Naive thymus-derived CD4-positive, alpha-beta T cell (primary cell): ENCODE data around the gene NR1H4. TPM values are rescaled to one million over a fixed set of nuclear protein-coding genes. Genes with fewer than 3 reads are reported as not detected.

Experiments
- ATAC-seq: fragments of 150-1000 bp; cut with Tn5 transposase; 2 replicates; pipeline ENCODE4 v1.10.0; 2021; ENCODE audit warnings: mild to moderate bottlenecking, moderate library complexity
- CTCF ChIA-PET: fragments of 350-600 bp; sonication (Branson Sonifier 250); formaldehyde crosslinking; loops from one replicate; lab custom pipeline; 2021; ENCODE audit warnings: antibody characterized with exemption; lab: Charles Lee
- POLR2A ChIA-PET: fragments of 350-600 bp; sonication (Branson Sonifier 250); formaldehyde crosslinking; loops from one replicate; lab custom pipeline; 2021; ENCODE audit warnings: antibody characterized with exemption, inconsistent platforms; lab: Charles Lee
- DNase-seq, 9 donors: peaks; one replicate each; pipeline versions ENCODE4 v3.0.0 to v3.0.0-alpha.2; 2020 to 2022; ENCODE audit warnings: mixed read lengths in 1 of 9
- H3K27ac ChIP-seq: one replicate; pipeline ENCODE4 v1.7.0; 2013; ENCODE audit warnings: mild to moderate bottlenecking, low read depth, low read length, moderate library complexity
- H3K27me3 ChIP-seq, 2 donors: one replicate each; pipeline ENCODE4 v1.7.0; 2013; ENCODE audit warnings: low read length in 2 of 2, mild to moderate bottlenecking in 2 of 2, moderate library complexity in 2 of 2; ENCODE audit not compliant: control insufficient read depth in 2 of 2, insufficient read depth in 2 of 2
- H3K36me3 ChIP-seq, 3 experiments: 1 replicate in 2 of 3; 2 replicates in 1 of 3; pipeline ENCODE4 v1.7.0; 2013; ENCODE audit warnings: low read length in 3 of 3, mild to moderate bottlenecking in 3 of 3, moderate library complexity in 1 of 3; ENCODE audit not compliant: insufficient read depth in 3 of 3, control insufficient read depth in 2 of 3
- H3K4me1 ChIP-seq, 2 donors: one replicate each; pipeline ENCODE4 v1.7.0; 2013; ENCODE audit warnings: low read length in 2 of 2, mild to moderate bottlenecking in 2 of 2, moderate library complexity in 1 of 2; ENCODE audit not compliant: control insufficient read depth in 2 of 2, insufficient read depth in 2 of 2
- H3K4me3 ChIP-seq: 2 replicates; pipeline ENCODE4 v1.7.0; 2013; ENCODE audit warnings: mild to moderate bottlenecking, low read length
- H3K9me3 ChIP-seq, 3 experiments: 1 replicate in 2 of 3; 2 replicates in 1 of 3; pipeline ENCODE4 v1.7.0; 2013; ENCODE audit warnings: low read length in 3 of 3; ENCODE audit not compliant: control insufficient read depth in 2 of 3
- H3K27ac Mint-ChIP-seq, 9 donors: one replicate each; pipeline ENCODE4 v1.8.0; 2020 to 2022; ENCODE audit warnings: mixed read lengths in 9 of 9, mild to moderate bottlenecking in 8 of 9, moderate library complexity in 5 of 9, inconsistent platforms in 2 of 9
- H3K27me3 Mint-ChIP-seq, 5 donors: one replicate each; pipeline ENCODE4 v1.8.0; 2021 to 2022; ENCODE audit warnings: mixed read lengths in 5 of 5, mild to moderate bottlenecking in 1 of 5
- H3K36me3 Mint-ChIP-seq, 5 donors: one replicate each; pipeline ENCODE4 v1.8.0; 2020 to 2022; ENCODE audit warnings: mixed read lengths in 5 of 5, mild to moderate bottlenecking in 3 of 5, inconsistent platforms in 1 of 5
- H3K4me1 Mint-ChIP-seq, 7 donors: one replicate each; pipeline ENCODE4 v1.8.0; 2020 to 2022; ENCODE audit warnings: mixed read lengths in 7 of 7, mild to moderate bottlenecking in 3 of 7, inconsistent platforms in 1 of 7
- H3K4me3 Mint-ChIP-seq, 10 donors: one replicate each; pipeline ENCODE4 v1.8.0; 2020 to 2022; ENCODE audit warnings: mild to moderate bottlenecking in 10 of 10, mixed read lengths in 10 of 10, moderate library complexity in 6 of 10, inconsistent platforms in 2 of 10
- H3K9me3 Mint-ChIP-seq, 11 donors: one replicate each; pipeline ENCODE4 v1.8.0; 2020 to 2022; ENCODE audit warnings: mixed read lengths in 11 of 11, mild to moderate bottlenecking in 4 of 11, inconsistent platforms in 1 of 11, moderate library complexity in 1 of 11
- intact Hi-C, 2 donors: fragments of 100-400 bp; cut with micrococcal nuclease; formaldehyde crosslinking; loops; one replicate each; pipeline ENCODE4 v1.15.1; 2023
- polyA plus RNA-seq, 2 donors: library from polyadenylated mRNA; unstranded; fragments of 300-500 nt; fragmentation: Illumina TruSeq; gene quantifications; one replicate each; pipeline ENCODE4 v1.2.3, GENCODE V29; 2021
- total RNA-seq, 6 experiments: library from RNA in 5 of 6; stranded (reverse) in 5 of 6; gene quantifications; 1 replicate in 5 of 6; 2 replicates in 1 of 6; pipeline ENCODE4 v1.2.3 and lab custom pipeline; 2021 to 2026

Gene NR1H4
- total and polyA plus RNA-seq, 7 experiments from 2014 or later = not detected

DNA sequence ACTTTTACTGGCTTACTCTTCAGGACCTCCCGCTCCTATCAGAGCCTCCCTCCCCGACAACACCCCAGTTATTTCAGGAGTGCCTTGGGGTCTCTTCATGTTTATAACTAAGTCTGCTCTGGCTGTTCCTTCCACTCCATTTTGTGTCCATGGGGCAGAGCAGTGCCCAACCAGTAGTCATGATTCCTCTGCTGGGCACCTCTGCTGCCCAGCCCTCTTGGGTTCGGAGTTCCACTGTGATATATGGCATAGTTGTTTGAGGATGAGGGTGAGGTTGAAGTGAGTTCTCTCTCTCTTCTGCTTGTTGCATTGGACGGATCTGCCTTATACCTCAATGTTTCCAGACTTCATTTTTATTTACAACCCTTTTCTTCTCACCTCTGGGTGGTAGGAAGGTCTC, 17.4 kb downstream of the NR1H4 start:
- no peak for DNase-seq
- Mint-ChIP-seq H3K27ac (no peak overlapping the region), H3K36me3 (no peaks in the 10 kb centered on the region), H3K27me3 (peaks cover 2 to 34% (median 13%) of the 10 kb centered on the region in 5 donors), H3K4me1 (no peaks in the 10 kb centered on the region), H3K9me3 (peaks cover 0 to 2% (median 0%) of the 10 kb centered on the region in 11 donors), H3K4me3 (no peak overlapping the region)
- H3K36me3 ChIP-seq = no peaks in the 10 kb centered on the region
- no peak for ATAC-seq
- H3K9me3 ChIP-seq = no peaks in the 10 kb centered on the region
- ChIA-PET CTCF (no interaction called here), POLR2A (no interaction called here)
- H3K4me3 ChIP-seq = no peak overlapping the region
- H3K4me1 ChIP-seq = no peaks in the 10 kb centered on the region
- H3K27ac ChIP-seq = no peak overlapping the region
- intact Hi-C loops = no loop called here
- no peaks in the 10 kb centered on the region for H3K27me3 ChIP-seq

DNA sequence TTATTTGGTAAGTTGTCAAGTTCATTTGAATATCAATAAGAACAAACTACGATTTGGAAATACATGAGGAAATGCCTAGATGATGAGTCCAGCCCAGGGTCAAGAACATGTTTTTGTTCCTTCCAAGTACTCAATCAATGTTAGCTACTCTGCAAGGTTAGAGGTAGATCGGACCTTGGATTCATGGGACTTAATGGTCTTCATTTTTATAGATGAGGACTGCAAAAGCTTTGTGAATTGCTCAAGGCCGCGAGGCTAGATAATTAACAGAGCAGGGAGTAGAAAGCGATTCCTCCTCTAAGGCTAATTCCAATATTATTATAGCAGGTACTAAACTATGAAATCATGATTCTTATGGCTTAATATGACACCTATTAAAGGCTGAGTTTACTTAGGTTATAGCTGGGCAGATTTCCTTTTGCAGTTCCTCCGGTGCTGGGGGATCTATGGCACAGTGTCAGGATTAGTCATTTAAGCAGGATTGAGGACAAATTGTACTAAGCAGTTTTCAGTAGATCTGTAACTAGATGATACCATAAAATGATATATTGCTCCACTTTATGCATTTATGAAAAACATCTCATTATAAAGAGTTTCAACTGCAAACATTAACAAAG, 19.8 kb downstream of the NR1H4 start:
- intact Hi-C loops = no loop called here
- Histone ChIP-seq H3K27me3 (no peaks in the 10 kb centered on the region), H3K4me1 (no peaks in the 10 kb centered on the region), H3K9me3 (no peaks in the 10 kb centered on the region), H3K4me3 (no peak overlapping the region), H3K36me3 (no peaks in the 10 kb centered on the region), H3K27ac (no peak overlapping the region)
- ATAC-seq = no peak
- Mint-ChIP-seq H3K4me3 (no peak overlapping the region), H3K36me3 (no peaks in the 10 kb centered on the region), H3K27ac (no peak overlapping the region), H3K27me3 (peaks cover 2 to 37% (median 20%) of the 10 kb centered on the region in 5 donors), H3K4me1 (peaks cover 0 to 2% (median 0%) of the 10 kb centered on the region in 7 donors), H3K9me3 (peaks cover 0 to 2% (median 0%) of the 10 kb centered on the region in 11 donors)
- ChIA-PET POLR2A (no interaction called here), CTCF (no interaction called here)
- DNase-seq = no peak

DNA sequence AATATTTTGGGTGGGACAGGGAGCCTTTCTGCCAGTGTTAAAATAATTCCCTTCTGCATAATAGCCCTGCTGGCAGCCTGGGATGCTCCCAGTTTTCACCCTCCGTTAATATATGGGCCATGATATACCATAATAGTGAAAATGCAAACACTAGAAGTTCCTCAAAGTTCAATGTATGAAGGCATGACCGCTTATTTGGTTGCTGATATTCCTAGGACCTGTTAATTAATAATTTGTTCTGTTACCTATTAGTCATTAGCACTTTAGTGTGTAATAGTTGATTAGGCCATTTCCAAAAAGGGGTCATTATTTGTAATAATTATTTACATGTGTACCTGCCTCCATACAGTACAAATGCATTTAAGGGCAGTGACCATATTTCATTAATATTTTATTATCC, 20.4 kb downstream of the NR1H4 start:
- Mint-ChIP-seq H3K4me3 (no peak overlapping the region), H3K36me3 (no peaks in the 10 kb centered on the region), H3K27ac (no peak overlapping the region), H3K4me1 (peaks cover 0 to 2% (median 0%) of the 10 kb centered on the region in 7 donors), H3K9me3 (peaks cover 0 to 2% (median 0%) of the 10 kb centered on the region in 11 donors), H3K27me3 (peaks cover 2 to 37% (median 20%) of the 10 kb centered on the region in 5 donors)
- H3K27me3 ChIP-seq = no peaks in the 10 kb centered on the region
- ChIA-PET CTCF (no interaction called here), POLR2A (no interaction called here)
- ATAC-seq (no peak), DNase-seq (no peak)
- H3K36me3 ChIP-seq = no peaks in the 10 kb centered on the region
- no peaks in the 10 kb centered on the region for H3K4me1 ChIP-seq
- intact Hi-C loops = no loop called here
- no peak overlapping the region for H3K4me3 ChIP-seq
- no peak overlapping the region for H3K27ac ChIP-seq
- H3K9me3 ChIP-seq = no peaks in the 10 kb centered on the region

DNA sequence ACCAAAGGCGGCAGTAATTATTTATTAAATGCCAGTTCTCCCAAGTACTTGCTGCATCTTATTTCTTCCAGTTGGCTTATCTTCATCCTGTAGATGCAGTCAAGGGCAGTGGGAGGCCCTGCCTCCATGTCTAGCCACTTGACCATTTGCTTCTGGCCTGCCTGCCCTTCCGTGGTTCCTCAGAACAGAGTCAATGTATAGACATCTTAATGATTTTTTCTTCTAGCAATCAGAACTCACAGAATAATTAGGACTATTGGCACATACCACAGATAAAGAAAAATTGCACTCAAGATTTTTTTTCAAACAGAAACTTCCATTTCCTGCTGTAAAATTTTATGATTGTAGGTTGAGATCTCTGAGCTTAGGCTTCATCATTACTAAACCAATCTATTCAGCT, 20.9 kb downstream of the NR1H4 start:
- no peaks in the 10 kb centered on the region for H3K4me1 ChIP-seq
- Mint-ChIP-seq H3K9me3 (peaks cover 0 to 2% (median 0%) of the 10 kb centered on the region in 11 donors), H3K4me3 (no peak overlapping the region), H3K4me1 (peaks cover 0 to 2% (median 0%) of the 10 kb centered on the region in 7 donors), H3K36me3 (no peaks in the 10 kb centered on the region), H3K27ac (no peak overlapping the region), H3K27me3 (peaks cover under 1 to 37% (median 20%) of the 10 kb centered on the region in 5 donors)
- intact Hi-C loops = no loop called here
- H3K36me3 ChIP-seq = no peaks in the 10 kb centered on the region
- H3K4me3 ChIP-seq = no peak overlapping the region
- ChIA-PET CTCF (no interaction called here), POLR2A (no interaction called here)
- ATAC-seq (no peak), DNase-seq (no peak)
- no peaks in the 10 kb centered on the region for H3K9me3 ChIP-seq
- H3K27me3 ChIP-seq = no peaks in the 10 kb centered on the region
- H3K27ac ChIP-seq = no peak overlapping the region

DNA sequence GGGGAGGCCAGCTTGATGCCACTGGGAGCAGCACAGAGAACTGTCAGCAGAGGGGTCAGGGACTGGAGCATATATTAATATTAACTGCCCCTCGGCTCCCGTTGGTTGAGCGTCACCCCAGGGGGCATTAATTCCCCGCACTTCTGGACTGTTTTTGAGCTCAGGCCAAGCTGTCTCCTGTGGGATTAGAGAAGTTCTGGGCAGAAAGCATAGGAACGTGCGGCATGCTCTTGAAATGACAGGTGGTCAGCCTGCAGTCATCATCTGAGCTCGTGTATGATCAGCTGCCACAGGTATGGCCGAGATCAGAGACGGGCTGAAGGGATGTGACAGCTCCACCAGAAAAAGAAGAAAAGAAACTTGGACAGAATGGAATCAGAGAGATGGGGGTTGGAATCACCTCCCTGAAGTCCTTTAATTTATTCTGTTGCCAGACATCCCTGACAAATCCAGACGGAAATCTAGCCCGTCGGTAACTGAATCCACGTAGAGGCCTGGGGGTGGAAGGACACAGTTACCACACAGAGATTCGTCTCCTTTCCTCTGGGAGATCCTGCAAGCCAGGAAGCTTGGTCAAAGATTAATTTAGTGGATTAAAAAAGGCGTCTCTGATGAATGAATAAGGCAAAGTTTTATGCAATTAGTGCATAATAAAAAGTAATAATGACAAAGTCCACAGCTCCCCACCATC, 23.6 kb downstream of the NR1H4 start:
- H3K9me3 ChIP-seq = no peaks in the 10 kb centered on the region
- intact Hi-C loops = no loop called here
- no peaks in the 10 kb centered on the region for H3K27me3 ChIP-seq
- H3K27ac Mint-ChIP-seq = no peak overlapping the region
- peaks cover 0 to 33% (median 19%) of the 10 kb centered on the region in 5 donors for H3K27me3 Mint-ChIP-seq
- H3K4me3 Mint-ChIP-seq = no peak overlapping the region
- H3K4me3 ChIP-seq = no peak overlapping the region
- no peaks in the 10 kb centered on the region for H3K4me1 ChIP-seq
- ChIA-PET CTCF (no interaction called here), POLR2A (no interaction called here)
- ATAC-seq (no peak), DNase-seq (no peak)
- peaks cover 0 to 2% (median 0%) of the 10 kb centered on the region in 11 donors for H3K9me3 Mint-ChIP-seq
- H3K36me3 Mint-ChIP-seq = no peaks in the 10 kb centered on the region
- no peaks in the 10 kb centered on the region for H3K36me3 ChIP-seq
- peaks cover 0 to 2% (median 0%) of the 10 kb centered on the region in 7 donors for H3K4me1 Mint-ChIP-seq
- no peak overlapping the region for H3K27ac ChIP-seq

DNA sequence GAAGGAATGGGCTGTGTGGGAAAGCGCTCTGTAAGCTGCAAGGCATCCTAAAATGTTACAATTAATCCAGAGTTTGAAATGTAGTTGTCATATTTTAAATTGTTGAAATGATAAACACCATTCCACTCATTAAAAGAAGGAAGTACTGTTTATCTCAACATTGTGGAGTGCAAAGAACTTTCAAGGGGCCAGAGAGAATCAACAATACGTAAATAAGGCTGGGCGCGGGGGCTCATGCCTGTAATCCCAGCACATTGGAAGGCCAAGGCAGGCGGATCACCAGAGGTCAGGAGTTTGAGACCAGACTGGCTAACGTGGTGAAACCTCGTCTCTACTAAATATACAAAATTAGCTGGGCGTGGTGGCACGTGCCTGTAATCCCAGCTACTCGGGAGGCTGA, 24.5 kb downstream of the NR1H4 start:
- intact Hi-C loops = no loop called here
- H3K4me3 Mint-ChIP-seq = no peak overlapping the region
- H3K36me3 ChIP-seq = no peaks in the 10 kb centered on the region
- no peaks in the 10 kb centered on the region for H3K4me1 ChIP-seq
- H3K4me1 Mint-ChIP-seq = peaks cover 0 to 2% (median 0%) of the 10 kb centered on the region in 7 donors
- H3K27me3 Mint-ChIP-seq = peaks cover 0 to 30% (median 17%) of the 10 kb centered on the region in 5 donors
- ATAC-seq (no peak), DNase-seq (no peak)
- no peaks in the 10 kb centered on the region for H3K9me3 ChIP-seq
- no peaks in the 10 kb centered on the region for H3K36me3 Mint-ChIP-seq
- no peaks in the 10 kb centered on the region for H3K27me3 ChIP-seq
- ChIA-PET CTCF (no interaction called here), POLR2A (no interaction called here)
- H3K27ac ChIP-seq = no peak overlapping the region
- no peak overlapping the region for H3K27ac Mint-ChIP-seq
- peaks cover 0 to 5% (median 0%) of the 10 kb centered on the region in 11 donors for H3K9me3 Mint-ChIP-seq
- no peak overlapping the region for H3K4me3 ChIP-seq

DNA sequence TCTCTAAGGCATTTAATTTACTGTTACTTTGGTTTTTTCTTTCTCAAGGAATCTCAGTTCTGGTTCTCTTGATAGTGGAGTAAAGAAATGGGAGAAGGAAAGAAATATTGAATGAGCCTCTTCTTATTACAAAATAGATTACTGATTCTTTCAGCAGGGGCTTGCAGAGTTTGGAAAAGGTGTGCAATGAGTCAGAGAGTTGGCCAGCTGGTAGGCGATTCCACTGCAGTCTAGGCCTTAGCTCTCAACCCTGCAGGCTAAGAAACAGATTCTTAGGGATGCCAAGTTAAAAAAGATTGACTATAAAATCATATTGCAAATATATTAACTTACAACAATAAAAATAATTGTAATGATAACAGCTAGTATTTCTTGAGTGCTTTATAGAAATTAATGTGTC, 25.8 kb downstream of the NR1H4 start:
- H3K4me1 Mint-ChIP-seq = peaks cover 0 to 2% (median 0%) of the 10 kb centered on the region in 7 donors
- CTCF ChIA-PET = no interaction called here
- no peaks in the 10 kb centered on the region for H3K9me3 ChIP-seq
- intact Hi-C loops = no loop called here
- no peaks in the 10 kb centered on the region for H3K4me1 ChIP-seq
- H3K27me3 ChIP-seq = no peaks in the 10 kb centered on the region
- H3K27ac Mint-ChIP-seq = no peak overlapping the region
- H3K9me3 Mint-ChIP-seq = peaks cover 0 to 5% (median 0%) of the 10 kb centered on the region in 11 donors
- no peaks in the 10 kb centered on the region for H3K36me3 ChIP-seq
- H3K4me3 ChIP-seq = no peak overlapping the region
- peaks cover 0 to 21% (median 7%) of the 10 kb centered on the region in 5 donors for H3K27me3 Mint-ChIP-seq
- no peak for ATAC-seq
- no peaks in the 10 kb centered on the region for H3K36me3 Mint-ChIP-seq
- no peak overlapping the region for H3K4me3 Mint-ChIP-seq
- POLR2A ChIA-PET = no interaction called here
- no peak for DNase-seq
- no peak overlapping the region for H3K27ac ChIP-seq
